Heart left ventricle (tissue), 16 donors: ENCODE data around the gene PROZ. TPM values are rescaled to one million over a fixed set of nuclear protein-coding genes. Genes with fewer than 3 reads are reported as not detected.

ENCODE experiments used
- ATAC-seq, 4 donors: fragments of 200-7000 bp; cut with Tn5 transposase; one replicate each; pipeline ENCODE4 v1.9.1; 2020 to 2022; ENCODE audit warnings: moderate library complexity in 4 of 4, mild to moderate bottlenecking in 3 of 4, moderate number of reproducible peaks in 1 of 4
- DNase-seq, 5 donors: peaks; one replicate each; pipeline ENCODE4 v3.0.0-alpha.2; 2020
- H3K27ac ChIP-seq, 12 donors: fragments of 200-600 bp; sonication (generic) in 4 of 12; one replicate each; pipeline versions ENCODE4 v1.5.0 to v1.8.0; 2016 to 2022; ENCODE audit warnings: mild to moderate bottlenecking in 2 of 12
- H3K27me3 ChIP-seq, 9 donors: fragments of 200-600 bp; sonication (generic) in 2 of 9; one replicate each; pipeline versions ENCODE4 v1.5.1 to v1.8.0; 2016 to 2022; ENCODE audit warnings: mild to moderate bottlenecking in 3 of 9
- H3K36me3 ChIP-seq, 9 donors: fragments of 200-600 bp; sonication (generic) in 2 of 9; one replicate each; pipeline versions ENCODE4 v1.5.0 to v1.8.0; 2018 to 2022; ENCODE audit warnings: mild to moderate bottlenecking in 2 of 9
- H3K4me1 ChIP-seq, 12 donors: fragments of 200-600 bp; sonication (generic) in 4 of 12; one replicate each; pipeline versions ENCODE4 v1.5.0 to v1.8.0; 2016 to 2022; ENCODE audit warnings: mild to moderate bottlenecking in 3 of 12
- H3K4me3 ChIP-seq, 12 donors: fragments of 200-600 bp; sonication (generic) in 4 of 12; one replicate each; pipeline versions ENCODE4 v1.5.0 to v1.8.0; 2017 to 2022; ENCODE audit warnings: mild to moderate bottlenecking in 9 of 12, moderate library complexity in 4 of 12
- H3K9me3 ChIP-seq, 12 donors: fragments of 200-600 bp; sonication (generic) in 4 of 12; one replicate each; pipeline versions ENCODE4 v1.5.0 to v1.8.0; 2016 to 2022; ENCODE audit warnings: mild to moderate bottlenecking in 1 of 12
- POLR2A ChIP-seq, 2 donors: fragments of 450-650 bp; IDR thresholded peaks; one replicate each; pipeline ENCODE4 v1.6.1; 2017; ENCODE audit warnings: antibody characterized with exemption in 2 of 2, mild to moderate bottlenecking in 2 of 2, moderate library complexity in 2 of 2
- WGBS, 4 donors: extraction: QIAGEN DNeasy Blood & Tissue Kit in 2 of 4; methylation state at CpG; one replicate each; pipeline versions ENCODE4 v1.1.5 to v1.1.7; 2013 to 2018; 5-methylcytosine and 5-hydroxymethylcytosine counted together
- intact Hi-C, 10 donors: fragments of 100-400 bp; cut with DNase I; formaldehyde crosslinking; loops; one replicate each; pipeline versions ENCODE4 v1.11.1 to v1.14.2; 2022
- polyA plus RNA-seq, 2 donors: library from polyadenylated mRNA; stranded (reverse); fragments of 200-250 nt; gene quantifications; one replicate each; pipeline ENCODE4 v1.2.3, GENCODE V29; 2013
- total RNA-seq, 9 donors: library from RNA; depleted of rRNA in 2 of 9; stranded (reverse); fragments of >200 nt in 2 of 9; fragmentation: NEBNext Ultra II Directional in 3 of 9; extraction: Animal tissue kit (Norgen Biotek cat#: 25700) in 3 of 9; gene quantifications; one replicate each; pipeline versions ENCODE4 v1.1.0 to v1.2.4, GENCODE V29; 2016 to 2023
- TF ChIP-seq, protein P1 (sequence below), 12 donors: fragments of 200-600 bp; sonication (generic) in 4 of 12; IDR thresholded peaks; one replicate each; pipeline versions ENCODE4 v1.5.0 to v1.8.0; 2018 to 2022; ENCODE audit warnings: antibody characterized with exemption in 12 of 12, mild to moderate bottlenecking in 5 of 12
- donor health status: ischemic (EF 13 %, LVEDD 7.1; RV severe dilation, severe dysfunction).
- donor health status: healthy with polysubstance abuse.
- donor health status: DM: no; HTN: yes; CAD: no.
- donor health status: DM: no; HTN: no; CAD: no.
- donor health status: ischemic (EF 25% LVEDD 6.9; RV normal size, moderate dysfunction).
- donor health status: ischemic (EF 25% LVEDD 5.7; RV mildly dilated, moderate dysfunction).
- donor health status: healthy.
- donor health status: DM: yes; HTN: yes; CAD: no.
- donor health status: ischemic (EF 35%, LVEDD 5.7; RV mildly dilated, moderate dysfunction).
- donor health status: nonischemic (EF 11% LVEDD 7.7; RV severe dilation, severe dysfunction).
- donor health status: DM: yes; HTN: yes; CAD: no.
- donor health status: PGD.
- donor health status: ischemic (EF 29% LVEDD 5.4; RV normal size, mild dysfunction).
- donor health status: nonischemic (EF 23%, LVEDD 6.1; RV moderate dilation, normal function).

Gene PROZ
- total and polyA plus RNA-seq, 11 donors = not detected

DNA sequence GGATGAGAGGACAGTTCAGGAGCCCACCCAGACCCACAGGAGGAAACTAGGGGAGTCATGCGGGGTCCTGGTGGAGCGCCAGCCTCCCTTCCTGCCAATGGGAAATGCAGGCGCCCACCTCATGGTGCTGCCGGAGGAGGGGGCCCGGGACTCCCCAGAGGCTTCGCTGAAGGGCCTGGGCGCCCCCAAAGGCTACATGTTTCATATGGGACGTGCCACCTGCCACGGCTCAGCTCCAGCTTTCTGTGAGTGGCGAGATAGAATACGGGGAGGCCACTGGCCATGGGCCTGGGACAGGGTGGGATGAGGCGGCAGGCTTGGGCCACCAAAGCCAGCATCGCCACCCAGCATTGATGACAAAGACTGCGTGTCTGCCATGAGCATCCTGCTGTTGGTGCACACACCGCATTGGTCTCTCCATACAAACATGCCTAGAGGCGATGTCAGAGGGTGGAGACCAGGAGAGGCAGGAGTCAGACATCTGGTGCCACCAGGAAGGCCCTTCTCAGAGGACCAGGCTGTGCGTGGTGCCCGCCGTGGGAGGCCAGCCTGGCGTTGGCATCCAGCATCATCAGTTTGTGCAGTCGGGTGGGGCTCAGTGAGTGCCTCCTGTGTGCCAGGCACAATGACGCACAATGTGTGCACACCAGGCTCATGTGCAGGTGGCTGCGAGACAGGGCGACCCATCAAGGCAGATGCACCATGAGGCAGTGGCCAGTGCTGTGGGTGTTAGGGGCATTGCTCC lies 37.1 kb upstream of the PROZ start:
- WGBS, 4 donors = 91 to 96% (median 92%) methylated on average over 12 to 24 of the region's 24 CpGs
- Histone ChIP-seq H3K9me3 (no peaks in the 10 kb centered on the region), H3K4me1 (peaks cover 0 to 10% (median 3%) of the 10 kb centered on the region in 12 donors), H3K27ac (no peak overlapping the region), H3K27me3 (no peaks in the 10 kb centered on the region), H3K4me3 (no peak overlapping the region), H3K36me3 (no peaks in the 10 kb centered on the region)
- intact Hi-C loops = no loop called here
- ATAC-seq (no peak), DNase-seq (peak in 2 of 5 donors; percentile 15 to 18)
- TF ChIP-seq, protein P1, sequence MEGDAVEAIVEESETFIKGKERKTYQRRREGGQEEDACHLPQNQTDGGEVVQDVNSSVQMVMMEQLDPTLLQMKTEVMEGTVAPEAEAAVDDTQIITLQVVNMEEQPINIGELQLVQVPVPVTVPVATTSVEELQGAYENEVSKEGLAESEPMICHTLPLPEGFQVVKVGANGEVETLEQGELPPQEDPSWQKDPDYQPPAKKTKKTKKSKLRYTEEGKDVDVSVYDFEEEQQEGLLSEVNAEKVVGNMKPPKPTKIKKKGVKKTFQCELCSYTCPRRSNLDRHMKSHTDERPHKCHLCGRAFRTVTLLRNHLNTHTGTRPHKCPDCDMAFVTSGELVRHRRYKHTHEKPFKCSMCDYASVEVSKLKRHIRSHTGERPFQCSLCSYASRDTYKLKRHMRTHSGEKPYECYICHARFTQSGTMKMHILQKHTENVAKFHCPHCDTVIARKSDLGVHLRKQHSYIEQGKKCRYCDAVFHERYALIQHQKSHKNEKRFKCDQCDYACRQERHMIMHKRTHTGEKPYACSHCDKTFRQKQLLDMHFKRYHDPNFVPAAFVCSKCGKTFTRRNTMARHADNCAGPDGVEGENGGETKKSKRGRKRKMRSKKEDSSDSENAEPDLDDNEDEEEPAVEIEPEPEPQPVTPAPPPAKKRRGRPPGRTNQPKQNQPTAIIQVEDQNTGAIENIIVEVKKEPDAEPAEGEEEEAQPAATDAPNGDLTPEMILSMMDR (IDR thresholded peaks at IDR 0.05) = no peak
- no peak for TF ChIP-seq POLR2A (IDR thresholded peaks at IDR 0.05)

DNA sequence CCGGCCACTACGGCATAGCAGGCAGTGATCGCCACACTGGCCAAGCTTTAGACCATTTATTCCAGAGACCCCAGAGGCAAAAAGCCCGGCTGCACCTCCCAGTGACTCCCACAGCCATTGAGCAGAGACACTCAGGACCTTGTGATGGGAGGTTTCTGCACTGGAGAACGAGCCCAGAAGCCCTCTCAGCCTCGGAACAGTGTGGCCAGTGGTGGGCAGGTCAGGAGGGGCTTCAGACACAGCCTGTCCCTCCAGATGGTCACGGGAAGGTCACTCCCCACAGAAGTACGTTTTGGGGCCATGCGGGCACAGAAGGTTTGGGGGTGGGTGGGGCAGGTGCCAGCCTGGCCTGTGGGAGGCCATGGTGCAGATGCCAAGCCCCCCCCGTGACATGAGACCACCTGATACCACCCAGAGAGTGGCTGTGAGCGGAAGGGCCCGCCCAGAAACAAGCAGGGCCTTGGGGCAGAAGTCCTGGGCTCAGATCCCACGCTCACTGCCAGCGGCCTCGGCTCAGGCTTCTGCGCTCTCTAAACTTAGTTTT lies 36.4 kb upstream of the PROZ start:
- no peak for TF ChIP-seq POLR2A (IDR thresholded peaks at IDR 0.05)
- TF ChIP-seq, protein P1 (IDR thresholded peaks at IDR 0.05) = no peak
- H3K27me3 ChIP-seq = no peaks in the 10 kb centered on the region
- H3K36me3 ChIP-seq = no peaks in the 10 kb centered on the region
- peaks cover 0 to 10% (median 3%) of the 10 kb centered on the region in 12 donors for H3K4me1 ChIP-seq
- peak overlapping the region in 6 of 12 donors; percentile 30 to 48 (median 42) for H3K4me3 ChIP-seq
- ATAC-seq = no peak
- WGBS, 4 donors = 80 to 86% (median 82%) methylated on average over 7 to 16 of the region's 16 CpGs
- H3K27ac ChIP-seq = peak overlapping the region in 5 of 12 donors; percentile 19 to 48 (median 22)
- intact Hi-C loops = no loop called here
- H3K9me3 ChIP-seq = no peaks in the 10 kb centered on the region
- DNase-seq = peak in 2 of 5 donors; percentile 13 to 20

DNA sequence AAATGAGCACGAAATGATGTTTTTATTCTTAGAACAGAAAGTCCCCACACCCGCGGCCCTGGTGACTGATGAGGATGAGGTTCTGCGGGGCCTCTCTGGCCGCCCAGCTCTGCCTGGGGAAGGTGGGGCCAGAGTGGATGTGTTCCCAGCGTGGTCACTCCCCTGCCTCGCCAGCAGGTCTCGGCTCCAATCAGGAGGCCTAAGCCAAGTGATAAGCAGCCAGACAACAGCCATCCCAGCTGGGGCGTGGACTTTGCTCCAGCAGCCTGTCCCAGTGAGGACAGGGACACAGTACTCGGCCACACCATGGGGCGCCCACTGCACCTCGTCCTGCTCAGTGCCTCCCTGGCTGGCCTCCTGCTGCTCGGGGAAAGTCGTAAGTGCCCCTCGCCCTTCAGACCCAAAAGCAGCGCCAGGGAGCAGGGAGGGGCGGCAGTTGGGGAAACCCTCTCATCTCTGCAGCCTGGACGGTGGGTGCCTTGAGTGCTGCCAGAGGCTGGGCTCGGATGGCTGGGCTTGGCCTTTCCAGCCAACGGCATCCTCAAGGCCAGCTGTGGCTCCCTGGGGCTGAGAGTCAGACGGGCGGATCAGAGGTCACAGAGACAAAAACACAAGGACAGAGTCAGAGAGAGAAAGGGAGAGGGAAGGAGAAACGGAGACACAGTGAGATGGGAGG lies 35.8 kb upstream of the PROZ start, which contains the start of gene F10:
Gene F10 (plus strand): TSS at position 250 of the 676 bp plus-strand sequence. CDS start 57 bp downstream, at position 307.
- TF ChIP-seq POLR2A (IDR thresholded peaks at IDR 0.05) = peak in 1 of 2 donors; percentile 28
- TF ChIP-seq, protein P1 (IDR thresholded peaks at IDR 0.05) = no peak
- peak within 1 kb of the TSS in 7 of 12 donors; percentile 19 to 48 (median 34) for H3K27ac ChIP-seq
- DNase-seq (peak; percentile 59 to 81 (median 68)), ATAC-seq (peak; percentile 74 to 86 (median 76))
- no peaks in the 10 kb centered on the region for H3K9me3 ChIP-seq
- WGBS, 4 donors = 38 to 54% (median 47%) methylated on average over 21 to 23 of the region's 23 CpGs
- H3K4me1 ChIP-seq = peaks cover 0 to 10% (median 3%) of the 10 kb centered on the region in 12 donors
- H3K27me3 ChIP-seq = no peaks in the 10 kb centered on the region
- intact Hi-C loops = no loop called here
- H3K4me3 ChIP-seq = peak within 1 kb of the TSS in 10 of 12 donors; percentile 15 to 48 (median 34)
- H3K36me3 ChIP-seq = no peaks in the 10 kb centered on the region
